ENCODE data around the gene DEPP1. TPM values are rescaled to one million over a fixed set of nuclear protein-coding genes. Genes with fewer than 3 reads are reported as not detected.

The DEPP1 gene
- total and polyA plus RNA-seq, 2 of the 13 experiments (the other 11 are each of a cell fraction or from before 2014, with no cell fraction given) = 14.8 to 270 TPM

- TF ChIP-seq ZNF264 (CRISPR knock-in tag; IDR thresholded peaks at IDR 0.05) (peak; percentile 68; the same call in 1 of the 2 replicates), GZF1 (CRISPR knock-in tag; IDR thresholded peaks at IDR 0.05) (no peak), ZBTB42 (CRISPR knock-in tag; IDR thresholded peaks at IDR 0.05) (no peak), ZMAT5 (CRISPR knock-in tag; IDR thresholded peaks at IDR 0.05; ENCODE audit: borderline replicate concordance, low read depth) (no peak), CEBPG (CRISPR knock-in tag; IDR thresholded peaks at IDR 0.05) (peak; percentile 93), TRIM24 (CRISPR knock-in tag; IDR thresholded peaks at IDR 0.05) (no peak), FOXM1 (CRISPR knock-in tag; IDR thresholded peaks at IDR 0.05) (no peak), RBM22 (optimal IDR thresholded peaks at IDR 0.05; ENCODE audit: low read length) (no peak), ZBTB8A (CRISPR knock-in tag; IDR thresholded peaks at IDR 0.05; ENCODE audit: borderline replicate concordance, low read depth) (no peak), KLF16 (CRISPR knock-in tag; IDR thresholded peaks at IDR 0.05) (peak in 1 of 2 experiments; percentile 84; a peak in 2 of 4 replicates), SNAPC2 (CRISPR knock-in tag; IDR thresholded peaks at IDR 0.05) (no peak), ZNF331 (CRISPR knock-in tag; IDR thresholded peaks at IDR 0.05) (peak; percentile 97), ZNF839 (CRISPR knock-in tag; IDR thresholded peaks at IDR 0.05; ENCODE audit: borderline replicate concordance) (peak; percentile 79), ZNF180 (CRISPR knock-in tag; IDR thresholded peaks at IDR 0.05; ENCODE audit: borderline replicate concordance, low read depth) (no peak), DNMT1 (CRISPR knock-in tag; IDR thresholded peaks at IDR 0.05) (no peak), PHF21A (CRISPR knock-in tag; IDR thresholded peaks at IDR 0.05) (peak; percentile 36; the same call in 1 of the 2 replicates), POLR2A (IDR thresholded peaks at IDR 0.05; ENCODE audit: insufficient read depth in 1 of 2, low read depth in 2 of 2, low read length in 2 of 2) (no peak; a peak in 1 of 4 replicates), BRCA1 (CRISPR knock-in tag; IDR thresholded peaks at IDR 0.05) (no peak), BORCS8-MEF2B (CRISPR knock-in tag; IDR thresholded peaks at IDR 0.05) (peak; percentile 85), ZNF615 (CRISPR knock-in tag; IDR thresholded peaks at IDR 0.05; ENCODE audit: borderline replicate concordance) (no peak), ZBTB1 (CRISPR knock-in tag; IDR thresholded peaks at IDR 0.05; ENCODE audit: borderline replicate concordance) (no peak), ZNF576 (CRISPR knock-in tag; IDR thresholded peaks at IDR 0.05) (no peak), RAD21 (CRISPR knock-in tag; IDR thresholded peaks at IDR 0.05) (no peak; the same call in 1 of the 2 replicates), MED1 (CRISPR knock-in tag; IDR thresholded peaks at IDR 0.05) (peak; percentile 84), THYN1 (CRISPR knock-in tag; IDR thresholded peaks at IDR 0.05; ENCODE audit: borderline replicate concordance, low read depth) (no peak), YY1 (IDR thresholded peaks at IDR 0.05; ENCODE audit: insufficient read depth, insufficient replicate concordance, low read depth, low read length) (peak; percentile 49), CBFB (CRISPR knock-in tag; IDR thresholded peaks at IDR 0.05) (peak; percentile 61; the same call in 1 of the 2 replicates), HMGA1 (CRISPR knock-in tag; conservative IDR thresholded peaks at IDR 0.05) (no peak), ISX (CRISPR knock-in tag; conservative IDR thresholded peaks at IDR 0.05) (no peak), HNRNPUL1 (IDR thresholded peaks at IDR 0.05; ENCODE audit: low read depth, low read length) (no peak), ZFX (CRISPR knock-in tag; IDR thresholded peaks at IDR 0.05; ENCODE audit: low read depth) (peak; percentile 93), ZNF501 (CRISPR knock-in tag; IDR thresholded peaks at IDR 0.05) (peak; percentile 74; the same call in 1 of the 2 replicates)
Measured at GRCh38 chr10:44935201-44935965, 43.2 kb downstream of the DEPP1 start (continued).
